ENCODE results near the gene NAA15.
"Not testable (repeated sequence)": the region's sequence is repeated elsewhere in the genome, so short reads cannot be mapped to it uniquely, and the experiment has no call there.

- TF ChIP-seq CTCF (IDR thresholded peaks at IDR 0.05; ENCODE audit: extremely low read depth in 1 of 2, insufficient read depth in 1 of 2, low read depth in 1 of 2, low read length in 2 of 2); POLR2A (IDR thresholded peaks at IDR 0.05; ENCODE audit: low read depth, low read length); POLR2AphosphoS5 (IDR thresholded peaks at IDR 0.05; ENCODE audit: insufficient read depth, low read depth, low read length); MAX (IDR thresholded peaks at IDR 0.05; ENCODE audit: insufficient read depth, insufficient read length): not testable (repeated sequence)
Measured at GRCh38 chr4:139447078-139447477, 145.8 kb downstream of the NAA15 start.

All from endothelial cell of umbilical vein (primary cell).